ENCODE results near the gene CREBRF. TPM values are rescaled to one million over a fixed set of nuclear protein-coding genes. Genes with fewer than 3 reads are reported as not detected.

Gene CREBRF
- total and polyA plus RNA-seq, 2 experiments from 2014 or later = 2.0 to 3.5 TPM

DNA sequence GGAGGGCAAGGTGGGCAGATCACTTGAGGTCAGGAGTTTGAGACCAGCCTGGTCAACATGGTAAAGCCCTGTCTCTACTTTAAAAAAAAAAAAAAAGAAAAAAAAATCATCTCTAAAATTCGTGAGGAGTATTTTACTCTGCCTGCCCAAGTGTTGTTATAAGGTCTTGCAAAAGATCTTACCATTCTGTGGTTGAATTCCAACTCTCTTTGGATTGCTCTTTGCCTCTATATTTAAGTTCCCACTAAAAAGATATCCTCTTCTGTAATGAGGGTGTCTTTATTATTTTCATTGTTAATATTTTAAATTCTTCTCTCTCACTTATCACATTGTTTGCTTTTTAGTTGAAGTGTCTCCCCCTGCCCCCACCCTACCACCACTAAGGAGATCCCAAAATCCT lies 33.4 kb downstream of the CREBRF start (continued):
- TF ChIP-seq, protein P1, sequence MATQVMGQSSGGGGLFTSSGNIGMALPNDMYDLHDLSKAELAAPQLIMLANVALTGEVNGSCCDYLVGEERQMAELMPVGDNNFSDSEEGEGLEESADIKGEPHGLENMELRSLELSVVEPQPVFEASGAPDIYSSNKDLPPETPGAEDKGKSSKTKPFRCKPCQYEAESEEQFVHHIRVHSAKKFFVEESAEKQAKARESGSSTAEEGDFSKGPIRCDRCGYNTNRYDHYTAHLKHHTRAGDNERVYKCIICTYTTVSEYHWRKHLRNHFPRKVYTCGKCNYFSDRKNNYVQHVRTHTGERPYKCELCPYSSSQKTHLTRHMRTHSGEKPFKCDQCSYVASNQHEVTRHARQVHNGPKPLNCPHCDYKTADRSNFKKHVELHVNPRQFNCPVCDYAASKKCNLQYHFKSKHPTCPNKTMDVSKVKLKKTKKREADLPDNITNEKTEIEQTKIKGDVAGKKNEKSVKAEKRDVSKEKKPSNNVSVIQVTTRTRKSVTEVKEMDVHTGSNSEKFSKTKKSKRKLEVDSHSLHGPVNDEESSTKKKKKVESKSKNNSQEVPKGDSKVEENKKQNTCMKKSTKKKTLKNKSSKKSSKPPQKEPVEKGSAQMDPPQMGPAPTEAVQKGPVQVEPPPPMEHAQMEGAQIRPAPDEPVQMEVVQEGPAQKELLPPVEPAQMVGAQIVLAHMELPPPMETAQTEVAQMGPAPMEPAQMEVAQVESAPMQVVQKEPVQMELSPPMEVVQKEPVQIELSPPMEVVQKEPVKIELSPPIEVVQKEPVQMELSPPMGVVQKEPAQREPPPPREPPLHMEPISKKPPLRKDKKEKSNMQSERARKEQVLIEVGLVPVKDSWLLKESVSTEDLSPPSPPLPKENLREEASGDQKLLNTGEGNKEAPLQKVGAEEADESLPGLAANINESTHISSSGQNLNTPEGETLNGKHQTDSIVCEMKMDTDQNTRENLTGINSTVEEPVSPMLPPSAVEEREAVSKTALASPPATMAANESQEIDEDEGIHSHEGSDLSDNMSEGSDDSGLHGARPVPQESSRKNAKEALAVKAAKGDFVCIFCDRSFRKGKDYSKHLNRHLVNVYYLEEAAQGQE (IDR thresholded peaks at IDR 0.05; ENCODE audit: unreplicated experiment) = no peak
- TF ChIP-seq EZH2phosphoT487 (IDR thresholded peaks at IDR 0.05; ENCODE audit: unreplicated experiment) = no peak

DNA sequence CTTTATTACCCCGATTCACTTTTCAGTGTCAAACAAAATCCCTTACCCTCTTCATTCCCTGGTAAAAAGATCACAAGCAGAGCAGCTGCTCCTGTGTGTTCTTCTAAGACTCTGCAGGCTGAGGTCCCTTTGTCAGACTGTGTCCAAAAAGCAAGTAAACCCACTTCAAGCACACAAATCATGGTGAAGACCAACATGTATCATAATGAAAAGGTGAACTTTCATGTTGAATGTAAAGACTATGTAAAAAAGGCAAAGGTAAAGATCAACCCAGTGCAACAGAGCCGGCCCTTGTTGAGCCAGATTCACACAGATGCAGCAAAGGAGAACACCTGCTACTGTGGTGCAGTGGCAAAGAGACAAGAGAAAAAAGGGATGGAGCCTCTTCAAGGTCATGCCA lies 34.5 kb downstream of the CREBRF start:
- no peaks in the 10 kb centered on the region for H3K79me2 ChIP-seq (replicated peaks; ENCODE audit: insufficient read depth)
- ATAC-seq (no peak), DNase-seq (ENCODE audit: low spot score) (no peak)
- no peak overlapping the region for H2AFZ ChIP-seq
- no peaks in the 10 kb centered on the region for H3K36me3 Mint-ChIP-seq (ENCODE audit: low read depth)
- no peaks in the 10 kb centered on the region for H3K27me3 ChIP-seq (ENCODE audit: insufficient read depth)
- H3K4me1 Mint-ChIP-seq = no peaks in the 10 kb centered on the region
- no peaks in the 10 kb centered on the region for H3F3A ChIP-seq (replicated peaks; ENCODE audit: low read depth)
- no peak overlapping the region for H3K4me3 Mint-ChIP-seq
- no peaks in the 10 kb centered on the region for H3K9me3 Mint-ChIP-seq
- H3K4me2 ChIP-seq = no peak overlapping the region
- no peak overlapping the region for H3K27ac Mint-ChIP-seq
- no peak overlapping the region for H3K4me3 ChIP-seq
- no peaks in the 10 kb centered on the region for H3K36me3 ChIP-seq (ENCODE audit: insufficient read depth)
- no peaks in the 10 kb centered on the region for H3K27me3 Mint-ChIP-seq (ENCODE audit: insufficient read depth, low read depth, poor library complexity)
- no peaks in the 10 kb centered on the region for H3K9me2 ChIP-seq (ENCODE audit: insufficient read depth)
- no peak overlapping the region for H3K27ac ChIP-seq (ENCODE audit: low read depth)
- H4K20me1 ChIP-seq (replicated peaks; ENCODE audit: insufficient read depth) = no peaks in the 10 kb centered on the region
- H3K4me1 ChIP-seq (ENCODE audit: insufficient read depth) = no peaks in the 10 kb centered on the region
- TF ChIP-seq, protein P2, sequence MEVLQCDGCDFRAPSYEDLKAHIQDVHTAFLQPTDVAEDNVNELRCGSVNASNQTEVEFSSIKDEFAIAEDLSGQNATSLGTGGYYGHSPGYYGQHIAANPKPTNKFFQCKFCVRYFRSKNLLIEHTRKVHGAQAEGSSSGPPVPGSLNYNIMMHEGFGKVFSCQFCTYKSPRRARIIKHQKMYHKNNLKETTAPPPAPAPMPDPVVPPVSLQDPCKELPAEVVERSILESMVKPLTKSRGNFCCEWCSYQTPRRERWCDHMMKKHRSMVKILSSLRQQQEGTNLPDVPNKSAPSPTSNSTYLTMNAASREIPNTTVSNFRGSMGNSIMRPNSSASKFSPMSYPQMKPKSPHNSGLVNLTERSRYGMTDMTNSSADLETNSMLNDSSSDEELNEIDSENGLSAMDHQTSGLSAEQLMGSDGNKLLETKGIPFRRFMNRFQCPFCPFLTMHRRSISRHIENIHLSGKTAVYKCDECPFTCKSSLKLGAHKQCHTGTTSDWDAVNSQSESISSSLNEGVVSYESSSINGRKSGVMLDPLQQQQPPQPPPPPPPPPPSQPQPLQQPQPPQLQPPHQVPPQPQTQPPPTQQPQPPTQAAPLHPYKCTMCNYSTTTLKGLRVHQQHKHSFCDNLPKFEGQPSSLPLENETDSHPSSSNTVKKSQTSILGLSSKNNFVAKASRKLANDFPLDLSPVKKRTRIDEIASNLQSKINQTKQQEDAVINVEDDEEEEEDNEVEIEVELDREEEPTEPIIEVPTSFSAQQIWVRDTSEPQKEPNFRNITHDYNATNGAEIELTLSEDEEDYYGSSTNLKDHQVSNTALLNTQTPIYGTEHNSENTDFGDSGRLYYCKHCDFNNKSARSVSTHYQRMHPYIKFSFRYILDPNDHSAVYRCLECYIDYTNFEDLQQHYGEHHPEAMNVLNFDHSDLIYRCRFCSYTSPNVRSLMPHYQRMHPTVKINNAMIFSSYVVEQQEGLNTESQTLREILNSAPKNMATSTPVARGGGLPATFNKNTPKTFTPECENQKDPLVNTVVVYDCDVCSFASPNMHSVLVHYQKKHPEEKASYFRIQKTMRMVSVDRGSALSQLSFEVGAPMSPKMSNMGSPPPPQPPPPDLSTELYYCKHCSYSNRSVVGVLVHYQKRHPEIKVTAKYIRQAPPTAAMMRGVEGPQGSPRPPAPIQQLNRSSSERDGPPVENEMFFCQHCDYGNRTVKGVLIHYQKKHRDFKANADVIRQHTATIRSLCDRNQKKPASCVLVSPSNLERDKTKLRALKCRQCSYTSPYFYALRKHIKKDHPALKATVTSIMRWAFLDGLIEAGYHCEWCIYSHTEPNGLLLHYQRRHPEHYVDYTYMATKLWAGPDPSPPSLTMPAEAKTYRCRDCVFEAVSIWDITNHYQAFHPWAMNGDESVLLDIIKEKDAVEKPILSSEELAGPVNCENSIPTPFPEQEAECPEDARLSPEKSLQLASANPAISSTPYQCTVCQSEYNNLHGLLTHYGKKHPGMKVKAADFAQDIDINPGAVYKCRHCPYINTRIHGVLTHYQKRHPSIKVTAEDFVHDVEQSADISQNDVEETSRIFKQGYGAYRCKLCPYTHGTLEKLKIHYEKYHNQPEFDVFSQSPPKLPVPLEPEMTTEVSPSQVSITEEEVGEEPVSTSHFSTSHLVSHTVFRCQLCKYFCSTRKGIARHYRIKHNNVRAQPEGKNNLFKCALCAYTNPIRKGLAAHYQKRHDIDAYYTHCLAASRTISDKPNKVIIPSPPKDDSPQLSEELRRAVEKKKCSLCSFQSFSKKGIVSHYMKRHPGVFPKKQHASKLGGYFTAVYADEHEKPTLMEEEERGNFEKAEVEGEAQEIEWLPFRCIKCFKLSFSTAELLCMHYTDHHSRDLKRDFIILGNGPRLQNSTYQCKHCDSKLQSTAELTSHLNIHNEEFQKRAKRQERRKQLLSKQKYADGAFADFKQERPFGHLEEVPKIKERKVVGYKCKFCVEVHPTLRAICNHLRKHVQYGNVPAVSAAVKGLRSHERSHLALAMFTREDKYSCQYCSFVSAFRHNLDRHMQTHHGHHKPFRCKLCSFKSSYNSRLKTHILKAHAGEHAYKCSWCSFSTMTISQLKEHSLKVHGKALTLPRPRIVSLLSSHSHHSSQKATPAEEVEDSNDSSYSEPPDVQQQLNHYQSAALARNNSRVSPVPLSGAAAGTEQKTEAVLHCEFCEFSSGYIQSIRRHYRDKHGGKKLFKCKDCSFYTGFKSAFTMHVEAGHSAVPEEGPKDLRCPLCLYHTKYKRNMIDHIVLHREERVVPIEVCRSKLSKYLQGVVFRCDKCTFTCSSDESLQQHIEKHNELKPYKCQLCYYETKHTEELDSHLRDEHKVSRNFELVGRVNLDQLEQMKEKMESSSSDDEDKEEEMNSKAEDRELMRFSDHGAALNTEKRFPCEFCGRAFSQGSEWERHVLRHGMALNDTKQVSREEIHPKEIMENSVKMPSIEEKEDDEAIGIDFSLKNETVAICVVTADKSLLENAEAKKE (CRISPR knock-in tag; IDR thresholded peaks at IDR 0.05) = no peak
- TF ChIP-seq JUNB (IDR thresholded peaks at IDR 0.05; ENCODE audit: unreplicated experiment) = no peak
- TF ChIP-seq, protein P1 (IDR thresholded peaks at IDR 0.05; ENCODE audit: unreplicated experiment) = no peak
- TF ChIP-seq ZNF331 (CRISPR knock-in tag; IDR thresholded peaks at IDR 0.05; ENCODE audit: low read depth) = no peak
- no peak for TF ChIP-seq NANOG (IDR thresholded peaks at IDR 0.05; ENCODE audit: borderline replicate concordance)
- TF ChIP-seq, protein P3, sequence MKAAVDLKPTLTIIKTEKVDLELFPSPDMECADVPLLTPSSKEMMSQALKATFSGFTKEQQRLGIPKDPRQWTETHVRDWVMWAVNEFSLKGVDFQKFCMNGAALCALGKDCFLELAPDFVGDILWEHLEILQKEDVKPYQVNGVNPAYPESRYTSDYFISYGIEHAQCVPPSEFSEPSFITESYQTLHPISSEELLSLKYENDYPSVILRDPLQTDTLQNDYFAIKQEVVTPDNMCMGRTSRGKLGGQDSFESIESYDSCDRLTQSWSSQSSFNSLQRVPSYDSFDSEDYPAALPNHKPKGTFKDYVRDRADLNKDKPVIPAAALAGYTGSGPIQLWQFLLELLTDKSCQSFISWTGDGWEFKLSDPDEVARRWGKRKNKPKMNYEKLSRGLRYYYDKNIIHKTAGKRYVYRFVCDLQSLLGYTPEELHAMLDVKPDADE (IDR thresholded peaks at IDR 0.05) = no peak
- TF ChIP-seq, protein P4, sequence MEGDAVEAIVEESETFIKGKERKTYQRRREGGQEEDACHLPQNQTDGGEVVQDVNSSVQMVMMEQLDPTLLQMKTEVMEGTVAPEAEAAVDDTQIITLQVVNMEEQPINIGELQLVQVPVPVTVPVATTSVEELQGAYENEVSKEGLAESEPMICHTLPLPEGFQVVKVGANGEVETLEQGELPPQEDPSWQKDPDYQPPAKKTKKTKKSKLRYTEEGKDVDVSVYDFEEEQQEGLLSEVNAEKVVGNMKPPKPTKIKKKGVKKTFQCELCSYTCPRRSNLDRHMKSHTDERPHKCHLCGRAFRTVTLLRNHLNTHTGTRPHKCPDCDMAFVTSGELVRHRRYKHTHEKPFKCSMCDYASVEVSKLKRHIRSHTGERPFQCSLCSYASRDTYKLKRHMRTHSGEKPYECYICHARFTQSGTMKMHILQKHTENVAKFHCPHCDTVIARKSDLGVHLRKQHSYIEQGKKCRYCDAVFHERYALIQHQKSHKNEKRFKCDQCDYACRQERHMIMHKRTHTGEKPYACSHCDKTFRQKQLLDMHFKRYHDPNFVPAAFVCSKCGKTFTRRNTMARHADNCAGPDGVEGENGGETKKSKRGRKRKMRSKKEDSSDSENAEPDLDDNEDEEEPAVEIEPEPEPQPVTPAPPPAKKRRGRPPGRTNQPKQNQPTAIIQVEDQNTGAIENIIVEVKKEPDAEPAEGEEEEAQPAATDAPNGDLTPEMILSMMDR (conservative IDR thresholded peaks at IDR 0.05; ENCODE audit: low read depth in 2 of 2) = no peak
- TF ChIP-seq STAT1 (IDR thresholded peaks at IDR 0.05; ENCODE audit: unreplicated experiment) = no peak
